Keratinocyte (primary cell): ENCODE data around the gene KCNJ1. TPM values are rescaled to one million over a fixed set of nuclear protein-coding genes. Genes with fewer than 3 reads are reported as not detected.

Source experiments
- DNase-seq: peaks from one replicate; pipeline ENCODE4 v3.0.0-alpha.2; 2011; ENCODE audit warnings: low read depth, missing footprints, low spot score
- FAIRE-seq: peaks from 2 replicates; lab custom pipeline; 2011; peaks lifted over from hg19 to GRCh38; lab: Jason Lieb, UNC
- H2AFZ ChIP-seq: 2 replicates; pipeline ENCODE4 v1.6.0; 2012; ENCODE audit warnings: low read length, control low read depth, inconsistent platforms; ENCODE audit not compliant: control insufficient read depth
- H3K27ac ChIP-seq: 2 replicates; pipeline ENCODE4 v1.5.1; 2011; ENCODE audit warnings: low read length; ENCODE audit not compliant: control insufficient read depth, insufficient read depth
- H3K27me3 ChIP-seq: 3 replicates; pipeline ENCODE4 v1.6.0; 2011; ENCODE audit warnings: low read length; ENCODE audit not compliant: control insufficient read depth, insufficient read depth; ENCODE audit errors: extremely low read depth
- H3K36me3 ChIP-seq, 2 experiments: 2 replicates in 1 of 2; 3 replicates in 1 of 2; pipeline ENCODE4 v1.5.1; 2011; ENCODE audit warnings: low read length in 2 of 2, mild to moderate bottlenecking in 1 of 2; ENCODE audit not compliant: control insufficient read depth in 2 of 2, insufficient read depth in 2 of 2; ENCODE audit errors: extremely low read depth in 1 of 2
- H3K4me1 ChIP-seq: 3 replicates; pipeline ENCODE4 v1.5.1; 2011; ENCODE audit warnings: low read length; ENCODE audit not compliant: control insufficient read depth, insufficient read depth; ENCODE audit errors: extremely low read depth
- H3K4me2 ChIP-seq: 3 replicates; pipeline ENCODE4 v1.6.0; 2011; ENCODE audit warnings: low read depth, low read length; ENCODE audit not compliant: control insufficient read depth, insufficient read depth; ENCODE audit errors: extremely low read depth
- H3K4me3 ChIP-seq, 3 experiments: fragments of 200-600 bp in 1 of 3; sonication (generic) in 1 of 3; 2 replicates in 2 of 3; 3 replicates in 1 of 3; pipeline ENCODE4 v1.5.1; 2011 to 2016; ENCODE audit warnings: low read length in 3 of 3, mild to moderate bottlenecking in 3 of 3, control low read depth in 2 of 3, inconsistent platforms in 1 of 3, low read depth in 1 of 3, mixed read lengths in 1 of 3, mixed run types in 1 of 3, moderate library complexity in 1 of 3; ENCODE audit not compliant: control insufficient read depth in 2 of 3, insufficient read depth in 2 of 3; ENCODE audit errors: extremely low read depth in 1 of 3
- H3K79me2 ChIP-seq: 2 replicates; pipeline ENCODE4 v1.6.0; 2012; ENCODE audit warnings: low read length; ENCODE audit not compliant: control insufficient read depth, insufficient read depth
- H3K9ac ChIP-seq: 3 replicates; pipeline ENCODE4 v1.6.0; 2011; ENCODE audit warnings: low read length; ENCODE audit not compliant: control insufficient read depth, insufficient read depth; ENCODE audit errors: extremely low read depth
- H3K9me1 ChIP-seq: 3 replicates; pipeline ENCODE4 v1.6.0; 2011; ENCODE audit warnings: low read length; ENCODE audit not compliant: control insufficient read depth, insufficient read depth; ENCODE audit errors: extremely low read depth
- H3K9me3 ChIP-seq: 2 replicates; pipeline ENCODE4 v1.5.1; 2012; ENCODE audit warnings: low read depth, low read length; ENCODE audit not compliant: control insufficient read depth
- H4K20me1 ChIP-seq: 3 replicates; pipeline ENCODE4 v1.6.0; 2011; ENCODE audit warnings: low read length; ENCODE audit not compliant: control insufficient read depth, insufficient read depth; ENCODE audit errors: extremely low read depth
- EZH2 ChIP-seq: IDR thresholded peaks from one replicate; pipeline ENCODE4 v1.6.1; 2012; ENCODE audit warnings: inconsistent platforms, mild to moderate bottlenecking, low read length, moderate library complexity
- dilution Hi-C: fragments of 300-500 bp; cut with MboI; formaldehyde crosslinking; loops from one replicate; pipeline ENCODE4 v1.7.0; 2020; ENCODE audit warnings: low sequenced_read_pairs; ENCODE audit not compliant: extremely low pct_ligation_motif_present
- polyA plus RNA-seq, 5 experiments: library from polyadenylated mRNA; depleted of rRNA in 3 of 5; stranded (reverse) in 3 of 5; stranded (forward) in 1 of 5; unstranded in 1 of 5; fragments of >200 nt; gene quantifications; 1 replicate in 1 of 5; 2 replicates in 3 of 5; 3 replicates in 1 of 5; pipeline versions ENCODE4 v1.2.1 to v1.2.3, GENCODE V29; 2011 to 2012; ENCODE audit warnings: missing spikeins in 2 of 5, low read depth in 1 of 5, low replicate concordance in 1 of 5
- TF ChIP-seq, protein P1 (sequence below), 3 experiments: IDR thresholded peaks in 1 of 3; conservative IDR thresholded peaks in 1 of 3; optimal IDR thresholded peaks in 1 of 3; 2 replicates in 2 of 3; 3 replicates in 1 of 3; pipeline versions ENCODE3 to v1.5.1; 2011; ENCODE audit warnings: low read length in 3 of 3, mild to moderate bottlenecking in 3 of 3, moderate library complexity in 2 of 3, control low read depth in 1 of 3, inconsistent platforms in 1 of 3; ENCODE audit not compliant: insufficient read depth in 2 of 3; ENCODE audit errors: extremely low read depth in 1 of 3

The KCNJ1 gene
- polyA plus RNA-seq, 1 donor (not counting 4 experiments of a cell fraction or from before 2014, with no cell fraction given) = 0.12 TPM

DNA sequence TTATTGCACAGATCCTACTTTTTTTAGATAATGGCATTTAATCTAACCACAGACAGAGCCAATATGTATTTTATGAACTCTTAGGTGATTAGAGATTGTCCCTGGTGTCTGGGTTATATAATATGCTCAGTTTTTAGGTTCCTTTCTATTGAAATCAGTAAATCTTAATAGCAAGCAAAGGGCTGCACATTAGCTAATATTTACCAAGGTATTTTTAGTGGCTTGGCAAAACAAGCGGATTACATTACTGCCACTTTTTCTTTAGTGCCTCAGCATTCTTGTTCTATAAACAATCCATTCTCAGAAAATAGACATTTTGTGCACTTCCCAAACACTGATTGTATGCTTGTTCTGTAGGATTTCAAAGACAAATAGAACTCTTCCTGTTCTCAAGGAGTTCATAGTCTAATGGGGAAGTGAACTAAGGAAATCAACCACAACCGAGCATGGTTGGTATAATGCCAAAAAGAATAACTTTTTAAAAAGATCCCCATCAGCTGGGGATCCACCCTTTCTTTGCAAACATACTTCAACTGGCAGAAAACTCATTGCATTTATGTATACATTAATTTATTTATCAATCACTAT lies 23.8 kb downstream of the KCNJ1 start:
- dilution Hi-C loops = no loop called here
- no peaks in the 10 kb centered on the region for H3K36me3 ChIP-seq
- FAIRE-seq (no peak), DNase-seq (no peak)
- TF ChIP-seq, protein P1, sequence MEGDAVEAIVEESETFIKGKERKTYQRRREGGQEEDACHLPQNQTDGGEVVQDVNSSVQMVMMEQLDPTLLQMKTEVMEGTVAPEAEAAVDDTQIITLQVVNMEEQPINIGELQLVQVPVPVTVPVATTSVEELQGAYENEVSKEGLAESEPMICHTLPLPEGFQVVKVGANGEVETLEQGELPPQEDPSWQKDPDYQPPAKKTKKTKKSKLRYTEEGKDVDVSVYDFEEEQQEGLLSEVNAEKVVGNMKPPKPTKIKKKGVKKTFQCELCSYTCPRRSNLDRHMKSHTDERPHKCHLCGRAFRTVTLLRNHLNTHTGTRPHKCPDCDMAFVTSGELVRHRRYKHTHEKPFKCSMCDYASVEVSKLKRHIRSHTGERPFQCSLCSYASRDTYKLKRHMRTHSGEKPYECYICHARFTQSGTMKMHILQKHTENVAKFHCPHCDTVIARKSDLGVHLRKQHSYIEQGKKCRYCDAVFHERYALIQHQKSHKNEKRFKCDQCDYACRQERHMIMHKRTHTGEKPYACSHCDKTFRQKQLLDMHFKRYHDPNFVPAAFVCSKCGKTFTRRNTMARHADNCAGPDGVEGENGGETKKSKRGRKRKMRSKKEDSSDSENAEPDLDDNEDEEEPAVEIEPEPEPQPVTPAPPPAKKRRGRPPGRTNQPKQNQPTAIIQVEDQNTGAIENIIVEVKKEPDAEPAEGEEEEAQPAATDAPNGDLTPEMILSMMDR (optimal IDR thresholded peaks at IDR 0.05 in 1 of 3, IDR thresholded peaks at IDR 0.05 in 1 of 3, conservative IDR thresholded peaks at IDR 0.05 in 1 of 3; ENCODE audit: extremely low read depth in 1 of 3, insufficient read depth in 2 of 3, low read length in 3 of 3) = no peak
- no peak for TF ChIP-seq EZH2
- H3K9me1 ChIP-seq = no peaks in the 10 kb centered on the region
- H3K9me3 ChIP-seq = no peaks in the 10 kb centered on the region
- H3K4me3 ChIP-seq = no peak overlapping the region
- no peak overlapping the region for H2AFZ ChIP-seq
- no peaks in the 10 kb centered on the region for H3K27me3 ChIP-seq
- no peak overlapping the region for H3K4me2 ChIP-seq
- no peak overlapping the region for H3K9ac ChIP-seq
- no peaks in the 10 kb centered on the region for H3K4me1 ChIP-seq
- no peaks in the 10 kb centered on the region for H4K20me1 ChIP-seq
- H3K27ac ChIP-seq = no peak overlapping the region
- no peaks in the 10 kb centered on the region for H3K79me2 ChIP-seq

DNA sequence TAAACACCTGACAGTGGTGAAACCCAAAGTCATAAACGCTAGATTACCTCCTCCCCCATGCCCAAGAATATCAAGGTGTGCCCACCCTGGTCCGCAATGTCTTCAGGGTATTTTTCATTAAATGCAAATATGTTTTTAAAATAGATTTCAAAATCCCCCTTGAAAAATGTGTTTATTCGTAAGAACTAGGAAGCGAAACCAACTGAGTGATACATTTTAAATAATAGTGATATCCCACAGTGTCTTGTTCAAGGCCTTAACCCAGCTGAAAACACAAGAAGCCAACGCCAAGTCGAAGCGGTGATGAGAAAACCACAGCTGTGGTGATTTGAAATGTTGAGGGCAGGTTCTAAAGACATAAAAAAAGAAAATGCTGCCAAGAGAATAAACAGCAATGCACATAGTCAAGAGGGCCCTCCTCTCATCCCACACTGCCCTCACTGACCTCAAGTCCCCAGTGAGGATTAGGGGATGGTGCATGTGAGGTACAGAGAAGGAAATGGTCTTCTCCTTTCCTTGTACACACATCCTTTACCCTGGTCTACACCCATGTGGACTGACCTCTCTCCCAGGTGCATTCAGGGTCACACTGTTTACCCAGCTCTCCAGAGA lies 25.5 kb downstream of the KCNJ1 start:
- H3K27ac ChIP-seq = no peak overlapping the region
- H4K20me1 ChIP-seq = no peaks in the 10 kb centered on the region
- no peaks in the 10 kb centered on the region for H3K27me3 ChIP-seq
- H3K4me2 ChIP-seq = no peak overlapping the region
- no peaks in the 10 kb centered on the region for H3K9me1 ChIP-seq
- no peaks in the 10 kb centered on the region for H3K4me1 ChIP-seq
- FAIRE-seq (no peak), DNase-seq (no peak)
- no peak overlapping the region for H2AFZ ChIP-seq
- no peaks in the 10 kb centered on the region for H3K9me3 ChIP-seq
- H3K9ac ChIP-seq = no peak overlapping the region
- H3K4me3 ChIP-seq = no peak overlapping the region
- H3K79me2 ChIP-seq = no peaks in the 10 kb centered on the region
- no peaks in the 10 kb centered on the region for H3K36me3 ChIP-seq
- TF ChIP-seq, protein P1 (optimal IDR thresholded peaks at IDR 0.05 in 1 of 3, IDR thresholded peaks at IDR 0.05 in 1 of 3, conservative IDR thresholded peaks at IDR 0.05 in 1 of 3; ENCODE audit: extremely low read depth in 1 of 3, insufficient read depth in 2 of 3, low read length in 3 of 3) = no peak
- TF ChIP-seq EZH2 = no peak
- dilution Hi-C loops = no loop called here
